ENCODE measurements around the gene ZNF574. TPM values are rescaled to one million over a fixed set of nuclear protein-coding genes. Genes with fewer than 3 reads are reported as not detected.
"Not testable (repeated sequence)": the region's sequence is repeated elsewhere in the genome, so short reads cannot be mapped to it uniquely, and the experiment has no call there.

The ZNF574 gene, protein sequence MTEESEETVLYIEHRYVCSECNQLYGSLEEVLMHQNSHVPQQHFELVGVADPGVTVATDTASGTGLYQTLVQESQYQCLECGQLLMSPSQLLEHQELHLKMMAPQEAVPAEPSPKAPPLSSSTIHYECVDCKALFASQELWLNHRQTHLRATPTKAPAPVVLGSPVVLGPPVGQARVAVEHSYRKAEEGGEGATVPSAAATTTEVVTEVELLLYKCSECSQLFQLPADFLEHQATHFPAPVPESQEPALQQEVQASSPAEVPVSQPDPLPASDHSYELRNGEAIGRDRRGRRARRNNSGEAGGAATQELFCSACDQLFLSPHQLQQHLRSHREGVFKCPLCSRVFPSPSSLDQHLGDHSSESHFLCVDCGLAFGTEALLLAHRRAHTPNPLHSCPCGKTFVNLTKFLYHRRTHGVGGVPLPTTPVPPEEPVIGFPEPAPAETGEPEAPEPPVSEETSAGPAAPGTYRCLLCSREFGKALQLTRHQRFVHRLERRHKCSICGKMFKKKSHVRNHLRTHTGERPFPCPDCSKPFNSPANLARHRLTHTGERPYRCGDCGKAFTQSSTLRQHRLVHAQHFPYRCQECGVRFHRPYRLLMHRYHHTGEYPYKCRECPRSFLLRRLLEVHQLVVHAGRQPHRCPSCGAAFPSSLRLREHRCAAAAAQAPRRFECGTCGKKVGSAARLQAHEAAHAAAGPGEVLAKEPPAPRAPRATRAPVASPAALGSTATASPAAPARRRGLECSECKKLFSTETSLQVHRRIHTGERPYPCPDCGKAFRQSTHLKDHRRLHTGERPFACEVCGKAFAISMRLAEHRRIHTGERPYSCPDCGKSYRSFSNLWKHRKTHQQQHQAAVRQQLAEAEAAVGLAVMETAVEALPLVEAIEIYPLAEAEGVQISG
- total RNA-seq, result 10 to 100 TPM; 11.5 to 12.2 TPM

DNA sequence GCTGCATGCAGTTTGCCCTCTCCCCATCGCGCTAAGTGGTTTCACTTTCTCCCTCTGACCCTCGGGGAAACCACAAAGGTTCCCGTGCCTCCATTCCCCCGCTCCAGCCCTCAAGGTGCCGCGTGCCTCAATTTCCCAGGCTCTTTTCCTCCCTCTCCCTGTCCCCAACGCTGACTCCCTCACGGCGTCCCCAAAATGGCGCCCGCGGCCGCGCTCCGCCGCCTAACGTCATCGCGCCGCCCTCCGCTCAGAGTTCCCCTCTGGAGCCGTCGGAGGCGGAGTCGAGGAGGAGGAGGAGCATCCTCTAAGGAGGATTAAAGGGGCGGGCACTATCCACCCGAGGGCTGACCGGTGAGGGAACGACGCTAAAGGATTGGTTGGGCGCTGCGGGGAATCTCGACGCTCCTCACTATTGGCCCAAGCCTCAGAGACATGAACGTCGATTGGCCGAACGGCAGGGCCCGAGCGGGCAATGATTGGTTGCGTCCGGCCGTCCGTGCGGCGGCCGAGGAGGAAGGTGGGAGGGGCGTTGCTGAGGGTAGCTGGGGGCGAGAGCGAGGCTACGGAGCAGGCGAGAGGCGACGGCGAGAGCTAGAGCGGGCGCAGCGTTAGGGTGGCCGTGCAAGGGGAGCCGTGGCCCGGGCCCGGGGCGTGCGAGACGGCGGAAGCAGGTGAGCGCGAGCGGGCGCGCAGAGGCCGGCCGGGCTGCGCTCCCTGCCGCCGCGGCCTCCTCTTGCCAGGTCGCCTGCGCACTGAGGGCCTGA lies at the start of gene ZNF574:
ZNF574 (plus strand) TSS at position 551 of the 764 bp plus-strand sequence. CDS start 2,441 bp downstream, outside the sequence.
- DNase-seq, result peak; percentile 98 to 100
- H3K27me3 Mint-ChIP-seq (ENCODE audit: low read depth), result no peaks in the 10 kb centered on the region
- peaks cover 45% of the 10 kb centered on the region for H3K4me1 Mint-ChIP-seq (ENCODE audit: low read depth)
- H3K9me3 Mint-ChIP-seq, result no peaks in the 10 kb centered on the region
- H3K27ac Mint-ChIP-seq, result peak within 1 kb of the TSS; percentile 96
- ATAC-seq (replicated peaks in 1 of 2), result peak; percentile 96
- H3K36me3 Mint-ChIP-seq (ENCODE audit: insufficient read depth in 2 of 2), result peaks cover 5 to 12% of the 10 kb centered on the region in 2 donors
- H3K4me3 Mint-ChIP-seq, result peak within 1 kb of the TSS; percentile 95 to 99

DNA sequence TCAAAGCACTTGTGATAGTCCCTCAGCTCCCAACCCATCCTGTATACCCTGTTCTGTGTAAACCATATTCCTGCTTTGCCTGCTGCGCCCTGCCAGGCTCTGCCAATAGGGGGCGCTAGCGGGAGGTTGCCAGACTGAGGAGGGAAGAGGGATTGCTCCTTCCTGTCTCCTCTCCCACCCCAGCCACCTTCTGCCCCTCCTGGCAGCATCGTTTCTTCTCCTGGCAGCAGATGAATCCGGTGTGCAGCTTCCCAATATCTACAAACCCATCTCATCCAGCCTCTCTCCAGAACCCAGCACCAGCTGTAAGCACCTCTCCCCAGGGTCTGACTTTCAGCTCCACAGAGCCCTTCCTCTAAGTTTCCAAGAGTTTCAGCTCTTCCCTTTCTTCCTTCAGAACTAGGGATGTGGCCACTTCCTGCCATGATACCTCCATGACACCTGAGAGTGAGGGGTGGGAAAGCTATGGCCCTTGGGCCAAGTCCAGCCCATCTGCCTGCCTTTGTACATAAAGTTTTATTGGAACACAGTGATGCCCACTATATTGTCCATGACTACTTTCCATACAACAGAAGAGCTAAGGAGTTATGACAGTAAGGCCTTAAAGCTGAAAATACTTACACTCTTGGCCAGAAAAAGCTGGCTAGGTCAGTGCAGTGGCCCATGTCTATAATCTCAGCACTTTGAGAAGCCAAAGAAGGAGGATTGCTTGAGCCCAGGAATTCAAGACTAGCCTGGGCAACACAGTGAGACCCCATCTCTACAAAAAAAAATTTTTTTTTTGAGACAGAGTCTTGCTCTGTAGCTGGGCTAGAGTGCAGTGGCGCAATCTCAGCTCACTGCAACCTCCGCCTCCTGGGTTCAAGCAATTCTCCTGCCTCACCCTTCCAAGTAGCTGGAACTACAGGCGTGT lies 47.4 kb upstream of the ZNF574 start:
- Mint-ChIP-seq H3K36me3 (ENCODE audit: insufficient read depth in 2 of 2) (no peaks in the 10 kb centered on the region), H3K9me3 (no peaks in the 10 kb centered on the region), H3K27ac (no peak overlapping the region), H3K4me1 (ENCODE audit: low read depth) (no peaks in the 10 kb centered on the region), H3K27me3 (ENCODE audit: low read depth) (no peaks in the 10 kb centered on the region), H3K4me3 (no peak overlapping the region)
- DNase-seq (peak; percentile 40 to 65), ATAC-seq (replicated peaks in 1 of 2) (no peak)

DNA sequence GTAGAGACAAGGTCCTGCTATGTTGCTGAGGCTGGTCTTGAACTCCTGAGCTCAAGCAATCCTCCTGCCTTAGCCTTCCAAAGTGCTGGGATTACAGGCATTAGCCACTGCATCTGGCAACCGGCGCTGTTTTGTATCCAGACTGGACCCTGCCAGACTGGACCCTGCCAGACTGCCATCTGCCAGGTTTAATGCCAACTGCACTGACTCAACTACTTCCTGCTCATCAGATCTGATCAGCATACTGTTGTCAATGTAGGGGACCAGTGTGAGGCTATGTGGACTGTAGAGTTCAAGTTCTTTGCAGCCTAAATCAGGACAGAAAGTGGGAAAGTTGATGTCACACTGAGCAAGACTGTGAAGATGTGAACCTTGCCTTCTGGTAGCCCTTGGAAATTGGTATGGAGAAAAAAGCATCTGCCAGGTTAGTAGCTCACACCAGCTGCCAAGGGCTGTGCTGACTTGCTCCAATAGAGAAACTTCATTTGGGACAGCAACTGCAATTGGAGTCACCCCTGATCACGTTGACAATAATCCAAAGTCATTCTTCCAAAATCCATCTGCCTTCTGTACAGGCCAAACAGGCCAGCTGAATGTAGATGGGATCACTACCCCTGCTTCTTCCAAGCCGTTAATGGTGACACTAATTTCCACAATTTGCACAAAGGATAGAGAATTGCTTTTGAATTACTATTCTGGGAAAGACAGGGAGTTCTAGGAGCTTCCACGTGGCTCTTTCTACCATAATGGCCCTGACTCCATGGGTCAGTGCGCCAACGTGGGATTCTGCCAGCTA lies 45.1 kb upstream of the ZNF574 start:
- Mint-ChIP-seq H3K27me3 (ENCODE audit: low read depth) (no peaks in the 10 kb centered on the region), H3K9me3 (no peaks in the 10 kb centered on the region), H3K4me3 (no peak overlapping the region), H3K27ac (no peak overlapping the region), H3K36me3 (ENCODE audit: insufficient read depth in 2 of 2) (no peaks in the 10 kb centered on the region), H3K4me1 (ENCODE audit: low read depth) (no peaks in the 10 kb centered on the region)
- DNase-seq (no peak), ATAC-seq (replicated peaks in 1 of 2) (no peak)

DNA sequence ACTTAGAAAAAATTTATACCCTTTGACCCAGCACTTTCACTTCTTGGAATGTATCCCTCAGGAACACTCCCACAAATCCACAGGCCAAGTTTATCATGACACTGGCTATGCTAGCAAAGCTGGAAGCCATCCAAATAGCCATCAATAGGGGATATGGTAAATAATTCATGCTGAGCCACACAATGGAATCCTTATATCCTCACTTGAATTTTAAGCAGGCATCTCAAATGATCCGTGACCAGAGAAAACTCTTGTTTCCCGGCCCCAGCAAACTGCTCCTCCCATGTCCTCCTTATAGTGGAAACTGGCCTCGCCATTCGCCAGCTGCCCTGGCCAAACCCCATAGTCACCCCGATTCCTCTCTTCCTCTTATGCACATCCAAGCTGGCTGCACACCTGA lies 43.5 kb upstream of the ZNF574 start:
- Mint-ChIP-seq H3K27me3 (ENCODE audit: low read depth) (no peaks in the 10 kb centered on the region), H3K9me3 (no peaks in the 10 kb centered on the region), H3K4me3 (no peak overlapping the region), H3K36me3 (ENCODE audit: insufficient read depth in 2 of 2) (no peaks in the 10 kb centered on the region), H3K4me1 (ENCODE audit: low read depth) (no peaks in the 10 kb centered on the region), H3K27ac (no peak overlapping the region)
- ATAC-seq (replicated peaks in 1 of 2), result no peak
- DNase-seq, result no peak

DNA sequence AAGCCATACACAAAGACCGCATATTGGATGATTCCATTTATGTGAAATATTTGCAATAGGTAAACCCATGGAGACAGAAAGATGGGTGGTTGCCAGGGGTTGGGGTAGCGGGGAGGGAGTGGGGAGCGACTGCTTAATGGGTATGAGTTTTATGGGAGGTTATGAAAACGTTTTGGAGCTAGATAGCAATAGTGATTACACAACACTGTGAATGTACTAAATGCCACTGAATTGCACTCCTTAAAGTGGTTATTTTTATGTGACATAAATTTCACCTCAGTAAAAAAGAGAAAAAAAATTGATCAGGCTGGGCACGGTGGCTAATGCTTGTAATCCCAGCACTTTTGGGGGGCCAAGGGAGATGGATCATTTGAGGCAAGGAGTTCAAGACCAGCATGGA lies 42.6 kb upstream of the ZNF574 start:
- ATAC-seq (replicated peaks in 1 of 2), result no peak
- DNase-seq, result no peak
- no peaks in the 10 kb centered on the region for H3K36me3 Mint-ChIP-seq (ENCODE audit: insufficient read depth in 2 of 2)
- no peaks in the 10 kb centered on the region for H3K4me1 Mint-ChIP-seq (ENCODE audit: low read depth)
- H3K27me3 Mint-ChIP-seq (ENCODE audit: low read depth), result no peaks in the 10 kb centered on the region
- no peaks in the 10 kb centered on the region for H3K9me3 Mint-ChIP-seq
- no peak overlapping the region for H3K4me3 Mint-ChIP-seq
- no peak overlapping the region for H3K27ac Mint-ChIP-seq

DNA sequence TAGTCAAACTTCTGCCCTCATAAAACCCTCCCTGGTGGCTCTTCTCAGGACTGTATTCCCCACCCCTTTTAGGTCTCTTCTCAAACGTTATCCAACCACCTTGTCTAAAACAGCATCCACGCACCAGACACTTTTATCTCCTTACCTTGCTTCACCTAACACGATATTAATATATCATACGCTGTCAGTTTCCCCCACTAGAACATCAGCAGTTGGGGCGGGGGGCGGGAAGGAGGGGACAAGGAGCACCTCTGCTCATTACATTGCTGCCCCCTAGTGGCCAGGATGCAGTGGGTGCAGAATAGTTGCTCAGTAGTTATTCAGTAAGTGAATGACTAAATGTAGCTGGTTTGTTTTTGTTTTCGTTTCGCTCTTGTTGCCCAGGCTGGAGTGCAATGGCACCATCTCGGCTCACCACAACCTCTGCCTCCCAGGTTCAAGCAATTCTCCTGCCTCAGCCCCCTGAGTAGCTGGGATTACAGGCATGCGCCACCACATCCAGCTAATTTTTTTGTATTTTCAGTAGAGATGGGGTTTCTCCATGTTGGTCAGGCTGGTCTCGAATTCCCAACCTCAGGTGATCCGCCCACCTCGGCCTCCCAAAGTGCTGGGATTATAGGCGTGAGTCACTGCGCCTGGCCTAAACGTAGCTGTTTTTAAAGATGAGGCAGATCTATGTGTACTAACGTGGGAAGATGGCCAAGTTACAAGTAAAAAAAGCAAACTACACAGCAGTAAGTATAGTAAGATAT lies 41.1 kb upstream of the ZNF574 start:
- peak; percentile 96 to 98 for ATAC-seq (replicated peaks in 1 of 2)
- DNase-seq, result peak; percentile 74 to 80
- not testable (repeated sequence) for H3K36me3 Mint-ChIP-seq (ENCODE audit: insufficient read depth in 2 of 2); H3K4me1 Mint-ChIP-seq (ENCODE audit: low read depth); H3K27me3 Mint-ChIP-seq (ENCODE audit: low read depth); H3K9me3 Mint-ChIP-seq
- peak overlapping the region; percentile 24 to 67 for H3K4me3 Mint-ChIP-seq
- peak overlapping the region; percentile 19 for H3K27ac Mint-ChIP-seq

DNA sequence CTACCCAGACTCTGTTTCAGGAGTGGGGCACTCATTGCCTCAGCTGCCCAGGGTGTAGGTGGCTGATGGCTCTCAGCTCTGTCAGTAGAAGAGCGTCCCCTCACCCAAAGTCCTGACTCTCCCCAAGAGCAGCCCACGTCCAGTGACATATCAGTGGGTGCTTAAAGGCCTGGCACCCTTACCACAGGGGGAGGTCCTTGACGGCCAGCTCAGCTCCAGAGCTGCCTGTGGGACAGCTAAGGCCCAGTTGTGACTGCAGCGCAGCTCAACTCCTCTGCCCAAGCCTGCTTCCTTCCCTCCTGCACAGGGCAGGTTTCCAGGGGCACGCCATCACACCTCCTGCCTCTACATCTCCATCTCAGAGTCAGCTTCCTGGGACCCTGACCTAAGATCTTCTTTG lies 38.3 kb upstream of the ZNF574 start:
- H3K27me3 Mint-ChIP-seq (ENCODE audit: low read depth), result no peaks in the 10 kb centered on the region
- DNase-seq, result no peak
- no peak overlapping the region for H3K4me3 Mint-ChIP-seq
- no peaks in the 10 kb centered on the region for H3K4me1 Mint-ChIP-seq (ENCODE audit: low read depth)
- H3K36me3 Mint-ChIP-seq (ENCODE audit: insufficient read depth in 2 of 2), result no peaks in the 10 kb centered on the region
- ATAC-seq (replicated peaks in 1 of 2), result no peak
- H3K27ac Mint-ChIP-seq, result no peak overlapping the region
- H3K9me3 Mint-ChIP-seq, result no peaks in the 10 kb centered on the region

DNA sequence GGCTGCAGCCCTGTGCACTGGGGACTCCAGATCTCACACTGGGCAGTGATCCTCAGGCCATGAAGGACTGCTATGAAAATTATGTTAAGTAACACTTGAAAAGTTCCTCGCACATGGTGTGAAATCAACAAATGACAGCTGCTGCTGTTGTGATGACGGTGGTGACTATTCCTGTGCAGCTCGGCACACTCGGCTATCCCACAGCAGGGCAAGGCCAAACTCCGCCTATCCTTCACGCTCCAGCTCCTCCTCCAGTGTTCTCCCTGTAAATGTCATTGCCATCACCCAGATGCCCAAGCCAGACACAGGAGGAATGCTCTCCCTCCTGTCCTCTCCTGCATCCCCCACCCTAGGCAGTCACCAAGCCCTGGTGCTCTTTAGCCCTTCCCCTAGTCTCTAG lies 37.3 kb upstream of the ZNF574 start:
- Mint-ChIP-seq H3K4me3 (no peak overlapping the region), H3K9me3 (no peaks in the 10 kb centered on the region), H3K4me1 (ENCODE audit: low read depth) (no peaks in the 10 kb centered on the region), H3K27me3 (ENCODE audit: low read depth) (no peaks in the 10 kb centered on the region), H3K36me3 (ENCODE audit: insufficient read depth in 2 of 2) (no peaks in the 10 kb centered on the region), H3K27ac (no peak overlapping the region)
- no peak for ATAC-seq (replicated peaks in 1 of 2)
- DNase-seq, result no peak

DNA sequence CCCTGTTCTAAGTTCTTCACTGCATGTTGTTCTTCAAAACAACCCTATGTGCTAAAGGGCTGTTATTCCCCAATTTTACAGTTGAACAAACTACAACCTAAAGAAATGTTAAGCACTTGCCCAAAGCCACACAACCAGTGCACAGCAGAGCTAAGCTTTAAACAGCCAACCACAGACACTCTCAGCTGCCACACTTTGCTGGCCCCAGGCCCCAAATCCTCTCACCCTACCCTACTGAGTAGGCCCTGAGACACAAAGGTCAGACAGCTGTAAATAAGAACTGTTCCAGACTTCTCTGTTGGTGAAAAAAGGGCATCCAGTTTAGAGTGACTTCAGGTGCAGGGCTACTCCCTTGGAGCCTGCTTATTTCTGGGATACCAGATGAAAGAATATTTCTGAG lies 35.9 kb upstream of the ZNF574 start:
- no peaks in the 10 kb centered on the region for H3K9me3 Mint-ChIP-seq
- no peaks in the 10 kb centered on the region for H3K27me3 Mint-ChIP-seq (ENCODE audit: low read depth)
- H3K4me3 Mint-ChIP-seq, result no peak overlapping the region
- H3K36me3 Mint-ChIP-seq (ENCODE audit: insufficient read depth in 2 of 2), result no peaks in the 10 kb centered on the region
- H3K27ac Mint-ChIP-seq, result no peak overlapping the region
- no peak for DNase-seq
- no peak for ATAC-seq (replicated peaks in 1 of 2)
- no peaks in the 10 kb centered on the region for H3K4me1 Mint-ChIP-seq (ENCODE audit: low read depth)

DNA sequence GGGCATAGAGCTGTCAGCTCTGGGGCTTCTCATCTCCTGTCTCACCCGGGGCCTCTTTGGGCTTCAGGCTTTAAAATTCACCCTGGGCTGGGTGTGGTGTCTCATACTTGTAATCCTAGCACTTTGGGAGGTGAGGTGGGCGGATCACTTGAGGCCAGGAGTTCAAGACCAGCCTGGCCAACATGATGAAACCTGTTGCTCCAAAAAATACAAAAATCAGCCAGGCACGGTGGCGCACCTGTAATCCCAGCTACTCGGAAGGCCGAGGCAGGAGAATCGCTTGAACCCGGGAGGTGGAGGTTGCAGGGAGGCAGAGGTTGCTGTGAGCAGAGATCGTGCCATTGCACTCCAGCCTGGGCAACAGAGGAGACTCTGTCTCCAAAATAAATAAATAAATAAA lies 35.5 kb upstream of the ZNF574 start:
- H3K36me3 Mint-ChIP-seq (ENCODE audit: insufficient read depth in 2 of 2); H3K27me3 Mint-ChIP-seq (ENCODE audit: low read depth); H3K9me3 Mint-ChIP-seq; H3K27ac Mint-ChIP-seq; H3K4me1 Mint-ChIP-seq (ENCODE audit: low read depth); H3K4me3 Mint-ChIP-seq; DNase-seq; ATAC-seq (replicated peaks in 1 of 2): not testable (repeated sequence)

DNA sequence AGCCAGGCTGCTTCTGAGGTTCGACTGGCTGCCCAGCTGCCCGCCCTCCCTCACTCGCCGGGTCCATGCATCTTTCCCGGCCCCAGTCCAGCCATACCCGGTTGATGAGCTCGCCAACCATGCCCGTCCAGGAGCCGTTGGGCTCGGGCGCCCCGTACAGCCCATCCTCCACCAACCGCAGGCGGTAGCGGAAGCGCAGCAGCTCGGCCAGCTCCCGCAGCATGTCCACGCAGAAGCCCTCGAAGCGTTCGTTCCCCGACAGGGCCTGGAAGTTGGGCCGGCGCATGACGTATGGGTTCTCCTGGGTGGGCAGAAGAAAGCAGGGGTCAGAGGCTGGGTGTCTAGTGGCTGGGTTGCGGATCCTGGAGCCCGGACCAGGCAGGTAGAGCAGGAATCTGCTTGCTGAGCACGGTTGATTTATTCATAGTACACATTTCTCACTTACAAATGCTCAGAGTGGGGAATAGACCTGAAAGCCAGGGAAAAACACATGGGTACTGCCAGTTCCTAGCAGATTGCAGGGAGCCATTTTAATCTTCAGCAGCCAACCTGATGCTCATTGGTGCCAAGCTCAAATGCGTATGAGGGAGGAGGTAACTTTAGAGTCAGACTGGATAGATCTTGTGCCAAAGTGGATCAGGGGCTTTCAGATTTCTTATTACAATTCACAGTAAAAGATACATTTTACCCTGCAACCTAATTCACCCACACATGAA lies 33.4 kb upstream of the ZNF574 start:
- no peak for ATAC-seq (replicated peaks in 1 of 2)
- no peaks in the 10 kb centered on the region for H3K9me3 Mint-ChIP-seq
- no peak for DNase-seq

More for the DNA sequence above, 33.4 kb upstream of the ZNF574 start:
- H3K36me3 Mint-ChIP-seq (ENCODE audit: insufficient read depth in 2 of 2), result no peaks in the 10 kb centered on the region
- H3K27me3 Mint-ChIP-seq (ENCODE audit: low read depth), result no peaks in the 10 kb centered on the region
- H3K27ac Mint-ChIP-seq, result no peak overlapping the region
- no peak overlapping the region for H3K4me3 Mint-ChIP-seq
- H3K4me1 Mint-ChIP-seq (ENCODE audit: low read depth), result no peaks in the 10 kb centered on the region

Data from activated T-cell treated with anti-CD3 and anti-CD28 coated beads, Interleukin-2, amount 50 U/mL, for 72 hours (primary cell).